NB4 (cell line): Measurements from ENCODE around the gene OR52L1.

Experiments used
- MYC ChIP-seq: IDR thresholded peaks from 2 replicates; pipeline ENCODE4 v1.6.1; 2011; ENCODE audit warnings: low read depth, low read length
- TF ChIP-seq, protein P1 (sequence below): IDR thresholded peaks from one replicate; pipeline ENCODE4 v1.5.1; 2012; ENCODE audit warnings: low read depth, low read length
- TF ChIP-seq, protein P2 (sequence below): IDR thresholded peaks from 2 replicates; pipeline ENCODE4 v1.6.1; 2011; ENCODE audit warnings: low read depth, low read length

DNA sequence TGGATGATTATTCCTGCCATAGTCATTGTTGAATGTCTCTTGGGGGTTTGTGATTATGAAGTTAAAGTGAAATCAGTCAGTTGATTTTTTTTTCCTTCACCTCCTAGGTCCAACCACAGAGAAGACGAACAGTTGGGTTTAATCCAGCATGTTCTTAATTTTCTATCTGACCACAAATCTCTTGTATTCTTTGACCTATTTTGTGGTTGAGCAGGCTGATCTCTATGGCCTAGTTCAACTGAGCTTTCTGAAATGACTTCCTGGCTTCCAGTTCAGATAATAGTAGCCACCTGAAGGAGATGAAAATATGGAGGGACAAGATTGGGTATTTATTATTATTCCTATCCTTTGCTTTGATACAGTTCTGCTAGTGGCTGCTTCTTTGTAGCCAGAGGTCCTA is 13.3 kb downstream of the OR52L1 start:
- TF ChIP-seq, protein P1, sequence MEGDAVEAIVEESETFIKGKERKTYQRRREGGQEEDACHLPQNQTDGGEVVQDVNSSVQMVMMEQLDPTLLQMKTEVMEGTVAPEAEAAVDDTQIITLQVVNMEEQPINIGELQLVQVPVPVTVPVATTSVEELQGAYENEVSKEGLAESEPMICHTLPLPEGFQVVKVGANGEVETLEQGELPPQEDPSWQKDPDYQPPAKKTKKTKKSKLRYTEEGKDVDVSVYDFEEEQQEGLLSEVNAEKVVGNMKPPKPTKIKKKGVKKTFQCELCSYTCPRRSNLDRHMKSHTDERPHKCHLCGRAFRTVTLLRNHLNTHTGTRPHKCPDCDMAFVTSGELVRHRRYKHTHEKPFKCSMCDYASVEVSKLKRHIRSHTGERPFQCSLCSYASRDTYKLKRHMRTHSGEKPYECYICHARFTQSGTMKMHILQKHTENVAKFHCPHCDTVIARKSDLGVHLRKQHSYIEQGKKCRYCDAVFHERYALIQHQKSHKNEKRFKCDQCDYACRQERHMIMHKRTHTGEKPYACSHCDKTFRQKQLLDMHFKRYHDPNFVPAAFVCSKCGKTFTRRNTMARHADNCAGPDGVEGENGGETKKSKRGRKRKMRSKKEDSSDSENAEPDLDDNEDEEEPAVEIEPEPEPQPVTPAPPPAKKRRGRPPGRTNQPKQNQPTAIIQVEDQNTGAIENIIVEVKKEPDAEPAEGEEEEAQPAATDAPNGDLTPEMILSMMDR: no peak
- TF ChIP-seq MYC: no peak
- TF ChIP-seq, protein P2, sequence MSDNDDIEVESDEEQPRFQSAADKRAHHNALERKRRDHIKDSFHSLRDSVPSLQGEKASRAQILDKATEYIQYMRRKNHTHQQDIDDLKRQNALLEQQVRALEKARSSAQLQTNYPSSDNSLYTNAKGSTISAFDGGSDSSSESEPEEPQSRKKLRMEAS: no peak
